Tibial nerve (tissue), 3 donors: ENCODE results near the gene FAM156B.
"Not testable (repeated sequence)": the region's sequence is repeated elsewhere in the genome, so short reads cannot be mapped to it uniquely, and the experiment has no call there.

Experiments
- EP300 ChIP-seq, 2 donors: sonication (generic); formaldehyde crosslinking; IDR thresholded peaks; one replicate each; pipeline ENCODE4 v1.6.1; 2017; ENCODE audit warnings: antibody characterized with exemption in 2 of 2, mild to moderate bottlenecking in 1 of 2
- POLR2A ChIP-seq, 2 donors: fragments of 450-650 bp; IDR thresholded peaks; one replicate each; pipeline ENCODE4 v1.6.1; 2017; ENCODE audit warnings: antibody characterized with exemption in 2 of 2, mild to moderate bottlenecking in 2 of 2, moderate library complexity in 2 of 2

DNA sequence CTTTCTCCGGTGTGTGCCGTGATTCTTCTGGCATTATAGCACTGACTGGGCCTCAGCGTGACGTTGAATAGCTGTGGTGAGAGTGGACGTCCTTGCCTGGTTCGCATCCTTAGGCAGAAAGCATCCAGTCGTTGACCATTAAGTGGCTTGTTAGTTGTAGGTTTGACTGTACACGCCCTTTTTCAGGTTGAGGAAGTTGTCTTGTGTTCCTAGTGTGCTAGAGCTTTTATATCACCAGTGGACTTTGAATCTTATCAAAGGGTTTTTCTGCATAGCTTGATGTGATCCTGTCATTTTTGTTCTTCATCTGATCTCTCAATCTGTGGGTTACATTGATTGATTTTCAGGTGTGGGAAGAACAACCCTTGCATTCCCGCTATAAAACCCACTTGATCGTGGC lies 8.4 kb downstream of the FAM156B start:
- TF ChIP-seq POLR2A, EP300 (IDR thresholded peaks at IDR 0.05): not testable (repeated sequence)
